ENCODE data around the gene PFN1. TPM values are rescaled to one million over a fixed set of nuclear protein-coding genes. Genes with fewer than 3 reads are reported as not detected.

Gene PFN1
- total and polyA plus RNA-seq, 7 experiments from 2014 or later: 430 to 2,132 (median 726) TPM

- peaks cover 5 to 32% (median 11%) of the 10 kb centered on the region in 5 donors for H3K36me3 Mint-ChIP-seq
- Histone ChIP-seq H3K27ac (ENCODE audit: low read depth, low read length) (no peak overlapping the region), H3K36me3 (ENCODE audit: control insufficient read depth in 2 of 3, insufficient read depth in 3 of 3, low read length in 3 of 3) (peaks cover 0 to 25% (median 0%) of the 10 kb centered on the region in 3 experiments), H3K4me3 (ENCODE audit: low read length) (no peak overlapping the region), H3K9me3 (ENCODE audit: control insufficient read depth in 2 of 3, low read length in 3 of 3) (no peaks in the 10 kb centered on the region), H3K4me1 (ENCODE audit: control insufficient read depth in 2 of 2, insufficient read depth in 2 of 2, low read length in 2 of 2) (peaks cover 17 to 22% of the 10 kb centered on the region in 2 donors), H3K27me3 (ENCODE audit: control insufficient read depth in 2 of 2, insufficient read depth in 2 of 2, low read length in 2 of 2) (no peaks in the 10 kb centered on the region)
- DNase-seq (no peak), ATAC-seq (no peak)
- peaks cover 8 to 27% (median 17%) of the 10 kb centered on the region in 7 donors for H3K4me1 Mint-ChIP-seq
- ChIA-PET CTCF (interaction anchor here (0.9 to 2.0 kb wide), 3 partner anchors 9 to 14 kb away, joined by 3 to 6 read pairs (median 4); partner anchors contain the start of gene ENO3), POLR2A (interaction anchor here (0.7 to 10.3 kb wide), 5 partner anchors 10 to 84 kb away, joined by 3 to 278 read pairs (median 50); partner anchors contain the start of genes CAMTA2, ENO3, PFN1 and RNF167)
- H3K9me3 Mint-ChIP-seq: no peaks in the 10 kb centered on the region
- H3K27me3 Mint-ChIP-seq: no peaks in the 10 kb centered on the region
- peak overlapping the region in 6 of 10 donors; percentile 10 to 45 (median 42) for H3K4me3 Mint-ChIP-seq
- intact Hi-C loops (cut with micrococcal nuclease): loop anchor here (5.0 kb wide), 2 partner anchors 147 to 598 kb away; partner anchors contain the start of genes UBE2G1 (in 1 of the 2) and ZNF232 (in 1 of the 2)
- peak overlapping the region in 3 of 9 donors; percentile 21 to 86 (median 48) for H3K27ac Mint-ChIP-seq
These were observed 17.1 kb upstream of the PFN1 start for GRCh38 chr17:4965311-4965986.

DNA sequence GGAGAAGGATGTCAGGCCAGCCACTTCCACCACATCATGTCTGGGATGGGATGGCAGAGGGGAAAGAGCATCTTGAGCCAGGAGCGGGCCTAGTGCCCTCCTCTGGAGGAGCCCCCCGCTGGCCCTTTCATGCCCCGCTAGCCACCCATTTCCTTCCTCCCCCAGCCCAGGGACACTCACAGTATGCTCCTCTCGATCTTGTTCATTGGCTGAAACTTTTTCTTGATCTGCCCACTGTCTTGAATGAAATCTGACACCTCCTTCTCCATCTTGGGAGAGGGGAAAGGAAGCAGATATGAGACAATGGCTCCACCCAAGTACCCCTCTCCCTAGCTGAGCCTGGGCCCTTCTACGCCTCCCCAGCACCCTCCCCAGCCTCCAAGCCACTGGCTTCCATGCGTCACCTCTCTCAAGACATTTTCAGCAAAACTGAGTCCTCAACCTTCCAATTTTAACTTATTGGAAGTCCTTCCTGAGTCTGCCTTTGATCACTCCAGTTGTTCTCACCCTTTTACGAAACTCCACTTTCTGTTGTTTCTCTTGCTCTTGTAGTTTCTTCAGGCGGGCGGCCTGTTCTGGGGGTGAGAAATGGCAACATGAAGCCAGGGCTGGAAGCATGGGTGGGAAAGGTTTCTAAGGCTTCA lies 12.1 kb upstream of the PFN1 start:
- Mint-ChIP-seq H3K27me3 (no peaks in the 10 kb centered on the region), H3K4me3 (no peak overlapping the region), H3K9me3 (no peaks in the 10 kb centered on the region), H3K4me1 (peaks cover 0 to 24% (median 15%) of the 10 kb centered on the region in 7 donors), H3K36me3 (peaks cover 4 to 25% (median 14%) of the 10 kb centered on the region in 5 donors), H3K27ac (peak overlapping the region in 1 of 9 donors; percentile 15)
- POLR2A ChIA-PET: interaction anchor here (1.6 kb wide), 1 partner anchor 10 kb away, joined by 4 read pairs; the partner anchor contains the start of gene ENO3
- DNase-seq: no peak
- H3K27me3 ChIP-seq (ENCODE audit: control insufficient read depth in 2 of 2, insufficient read depth in 2 of 2, low read length in 2 of 2): no peaks in the 10 kb centered on the region
- H3K36me3 ChIP-seq (ENCODE audit: control insufficient read depth in 2 of 3, insufficient read depth in 3 of 3, low read length in 3 of 3): peaks cover 0 to 20% (median 6%) of the 10 kb centered on the region in 3 experiments
- no peak for ATAC-seq
- H3K4me1 ChIP-seq (ENCODE audit: control insufficient read depth in 2 of 2, insufficient read depth in 2 of 2, low read length in 2 of 2): peaks cover 0 to 7% of the 10 kb centered on the region in 2 donors
- CTCF ChIA-PET: no interaction called here
- H3K27ac ChIP-seq (ENCODE audit: low read depth, low read length): no peak overlapping the region
- H3K9me3 ChIP-seq (ENCODE audit: control insufficient read depth in 2 of 3, low read length in 3 of 3): no peaks in the 10 kb centered on the region
- intact Hi-C loops (cut with micrococcal nuclease): no loop called here
- H3K4me3 ChIP-seq (ENCODE audit: low read length): no peak overlapping the region

DNA sequence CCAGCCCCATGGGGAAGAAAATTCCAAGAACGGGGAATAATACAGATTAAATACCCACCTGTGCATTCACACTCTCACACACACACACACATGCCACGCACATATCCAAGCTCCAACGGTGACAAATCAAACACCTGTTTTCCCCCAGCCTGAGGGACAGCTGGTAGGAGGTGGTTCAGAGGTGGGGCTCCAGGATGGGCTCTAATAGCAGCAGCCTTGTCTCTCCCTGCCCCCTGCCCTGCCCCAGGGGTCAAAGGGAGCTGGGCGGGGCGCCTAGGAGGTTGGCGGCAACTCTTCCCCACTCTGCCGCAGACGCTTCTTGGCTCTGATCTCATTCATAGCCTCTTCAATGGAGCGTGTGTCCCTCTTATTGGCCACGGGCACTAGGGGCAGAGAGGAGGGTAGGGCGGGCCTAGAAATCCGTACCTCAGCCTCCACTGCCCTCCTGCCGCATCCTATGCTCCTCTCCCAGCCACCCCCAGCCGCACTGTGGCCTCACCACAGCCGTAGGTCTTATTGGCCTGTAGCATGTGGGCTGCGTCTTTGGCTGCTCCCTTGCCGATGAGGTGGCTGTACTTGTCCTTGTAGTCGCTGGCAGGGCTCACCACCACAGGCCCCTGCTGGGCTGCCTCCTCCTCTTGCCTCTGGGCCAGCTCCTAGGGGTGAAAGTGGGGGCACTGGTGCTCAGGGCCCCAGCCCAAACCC lies 11.1 kb upstream of the PFN1 start:
- H3K27ac Mint-ChIP-seq: peak overlapping the region in 1 of 9 donors; percentile 54
- intact Hi-C loops (cut with micrococcal nuclease): no loop called here
- ATAC-seq (no peak), DNase-seq (no peak)
- H3K4me3 Mint-ChIP-seq: no peak overlapping the region
- Histone ChIP-seq H3K9me3 (ENCODE audit: control insufficient read depth in 2 of 3, low read length in 3 of 3) (no peaks in the 10 kb centered on the region), H3K27me3 (ENCODE audit: control insufficient read depth in 2 of 2, insufficient read depth in 2 of 2, low read length in 2 of 2) (no peaks in the 10 kb centered on the region), H3K27ac (ENCODE audit: low read depth, low read length) (no peak overlapping the region), H3K4me3 (ENCODE audit: low read length) (no peak overlapping the region), H3K36me3 (ENCODE audit: control insufficient read depth in 2 of 3, insufficient read depth in 3 of 3, low read length in 3 of 3) (peaks cover 0 to 20% (median 6%) of the 10 kb centered on the region in 3 experiments), H3K4me1 (ENCODE audit: control insufficient read depth in 2 of 2, insufficient read depth in 2 of 2, low read length in 2 of 2) (peaks cover 0 to 7% of the 10 kb centered on the region in 2 donors)
- H3K27me3 Mint-ChIP-seq: no peaks in the 10 kb centered on the region
- ChIA-PET POLR2A (interaction anchor here (1.1 to 1.6 kb wide), 2 partner anchors 9 to 19 kb away, joined by 3 to 4 read pairs; partner anchors contain the start of genes ENO3, RNF167 and SLC25A11), CTCF (no interaction called here)
- peaks cover 0 to 21% (median 11%) of the 10 kb centered on the region in 5 donors for H3K36me3 Mint-ChIP-seq
- H3K4me1 Mint-ChIP-seq: peaks cover 0 to 17% (median 11%) of the 10 kb centered on the region in 7 donors
- no peaks in the 10 kb centered on the region for H3K9me3 Mint-ChIP-seq

DNA sequence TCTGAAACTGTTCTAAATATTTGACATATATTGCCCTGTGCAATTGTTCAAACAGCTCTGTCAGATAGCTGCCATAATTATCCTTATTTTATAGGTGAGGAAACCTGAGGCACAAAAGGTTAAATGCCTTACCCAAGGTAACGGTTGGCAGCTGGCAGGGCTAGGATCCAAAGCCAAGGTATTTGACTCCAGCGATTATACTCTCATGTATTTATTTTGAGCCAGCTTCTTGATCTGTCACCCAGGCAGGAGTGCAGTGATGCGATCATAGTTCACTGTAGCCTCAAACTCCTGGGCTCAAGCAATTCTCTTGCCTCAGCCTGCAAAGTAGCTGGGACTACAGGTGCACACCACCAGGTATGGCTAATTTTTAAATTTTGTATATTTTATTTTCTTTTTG lies 9.8 kb upstream of the PFN1 start:
- H3K4me1 Mint-ChIP-seq: peaks cover 0 to 17% (median 15%) of the 10 kb centered on the region in 7 donors
- H3K27me3 Mint-ChIP-seq: no peaks in the 10 kb centered on the region
- Histone ChIP-seq H3K27ac (ENCODE audit: low read depth, low read length) (no peak overlapping the region), H3K36me3 (ENCODE audit: control insufficient read depth in 2 of 3, insufficient read depth in 3 of 3, low read length in 3 of 3) (peaks cover 0 to 20% (median 6%) of the 10 kb centered on the region in 3 experiments), H3K9me3 (ENCODE audit: control insufficient read depth in 2 of 3, low read length in 3 of 3) (no peaks in the 10 kb centered on the region), H3K4me1 (ENCODE audit: control insufficient read depth in 2 of 2, insufficient read depth in 2 of 2, low read length in 2 of 2) (peaks cover 0 to 7% of the 10 kb centered on the region in 2 donors), H3K4me3 (ENCODE audit: low read length) (no peak overlapping the region), H3K27me3 (ENCODE audit: control insufficient read depth in 2 of 2, insufficient read depth in 2 of 2, low read length in 2 of 2) (no peaks in the 10 kb centered on the region)
- H3K27ac Mint-ChIP-seq: no peak overlapping the region
- no peaks in the 10 kb centered on the region for H3K9me3 Mint-ChIP-seq
- intact Hi-C loops (cut with micrococcal nuclease): no loop called here
- ChIA-PET POLR2A (interaction anchor here (1.1 to 2.6 kb wide), 4 partner anchors 9 to 50 kb away, joined by 3 to 12 read pairs (median 6); partner anchors contain the start of genes RNF167, SLC25A11 and SPAG7), CTCF (interaction anchor here (1.2 to 1.6 kb wide), 2 partner anchors 9 to 104 kb away, joined by 4 read pairs; partner anchors contain the start of gene SPAG7)
- no peak for ATAC-seq
- no peak overlapping the region for H3K4me3 Mint-ChIP-seq
- no peak for DNase-seq
- peaks cover 0 to 21% (median 9%) of the 10 kb centered on the region in 5 donors for H3K36me3 Mint-ChIP-seq

GRCh38 chr17:4956493-4957061 lies 8.2 kb upstream of the PFN1 start:
- no peak overlapping the region for H3K4me3 ChIP-seq (ENCODE audit: low read length)
- Mint-ChIP-seq H3K4me3 (no peak overlapping the region), H3K9me3 (no peaks in the 10 kb centered on the region), H3K36me3 (peaks cover 0 to 21% (median 8%) of the 10 kb centered on the region in 5 donors), H3K4me1 (peaks cover 0 to 20% (median 13%) of the 10 kb centered on the region in 7 donors), H3K27me3 (no peaks in the 10 kb centered on the region), H3K27ac (peak overlapping the region in 1 of 9 donors; percentile 67)
- H3K27me3 ChIP-seq (ENCODE audit: control insufficient read depth in 2 of 2, insufficient read depth in 2 of 2, low read length in 2 of 2): no peaks in the 10 kb centered on the region
- no peaks in the 10 kb centered on the region for H3K9me3 ChIP-seq (ENCODE audit: control insufficient read depth in 2 of 3, low read length in 3 of 3)
- H3K27ac ChIP-seq (ENCODE audit: low read depth, low read length): no peak overlapping the region
- DNase-seq (peak in 3 of 9 donors; percentile 9 to 47 (median 36)), ATAC-seq (no peak)
- H3K4me1 ChIP-seq (ENCODE audit: control insufficient read depth in 2 of 2, insufficient read depth in 2 of 2, low read length in 2 of 2): peaks cover 0 to 7% of the 10 kb centered on the region in 2 donors
- intact Hi-C loops (cut with micrococcal nuclease): loop anchor here in 1 of 2 donors (1.0 kb wide), 1 partner anchor 47 kb away; no protein-coding TSS in a partner anchor
- H3K36me3 ChIP-seq (ENCODE audit: control insufficient read depth in 2 of 3, insufficient read depth in 3 of 3, low read length in 3 of 3): peaks cover 0 to 20% (median 6%) of the 10 kb centered on the region in 3 experiments
- POLR2A ChIA-PET: interaction anchor here (1.9 to 2.6 kb wide), 2 partner anchors 11 to 17 kb away, joined by 7 to 12 read pairs; partner anchors contain the start of genes RNF167, SLC25A11 and SPAG7
- CTCF ChIA-PET: interaction anchor here (1.1 to 2.2 kb wide), 3 partner anchors 9 to 48 kb away, joined by 4 to 5 read pairs (median 5); partner anchors contain the start of genes RNF167 and SLC25A11

Measured in naive thymus-derived CD4-positive, alpha-beta T cell (primary cell).